HG03460 (cell line): Measurements from ENCODE around the gene LAMP1.
"Not testable (repeated sequence)": the region's sequence is repeated elsewhere in the genome, so short reads cannot be mapped to it uniquely, and the experiment has no call there.

Source experiments
- ATAC-seq: cut with Tn5 transposase; IDR thresholded peaks from one replicate; pipeline ENCODE4 v1.9.1; 2021; ENCODE audit not compliant: unreplicated experiment

The LAMP1 gene

GRCh38 chr13:113296823-113297369 is at the start of gene LAMP1:
LAMP1 (plus strand) TSS chr13:113297239; CDS start chr13:113297435, 196 bp downstream.
- ATAC-seq, result peak; percentile 70

- ATAC-seq, result no peak
Measured at GRCh38 chr13:113252516-113253095, 44.4 kb upstream of the LAMP1 start.

- not testable (repeated sequence) for ATAC-seq
Measured at GRCh38 chr13:113257908-113258307, 39.1 kb upstream of the LAMP1 start.

GRCh38 chr13:113258321-113259054 is 38.6 kb upstream of the LAMP1 start:
- no peak for ATAC-seq

- no peak for ATAC-seq
Measured at GRCh38 chr13:113260996-113261395, 36.0 kb upstream of the LAMP1 start.

GRCh38 chr13:113263016-113263415 is 34.0 kb upstream of the LAMP1 start:
- ATAC-seq, result not testable (repeated sequence)

GRCh38 chr13:113267642-113268405 is 29.2 kb upstream of the LAMP1 start:
- no peak for ATAC-seq

- ATAC-seq, result no peak
Measured at GRCh38 chr13:113272031-113272430, 25.0 kb upstream of the LAMP1 start.

GRCh38 chr13:113272701-113273181 is 24.3 kb upstream of the LAMP1 start:
- ATAC-seq, result no peak

- ATAC-seq, result no peak
Measured at GRCh38 chr13:113273321-113273720, 23.7 kb upstream of the LAMP1 start.

- ATAC-seq, result no peak
Measured at GRCh38 chr13:113273851-113274590, 23.0 kb upstream of the LAMP1 start.

GRCh38 chr13:113274721-113275120 is 22.3 kb upstream of the LAMP1 start:
- no peak for ATAC-seq

GRCh38 chr13:113275387-113275786 is 21.7 kb upstream of the LAMP1 start:
- no peak for ATAC-seq

GRCh38 chr13:113280126-113280525 is 16.9 kb upstream of the LAMP1 start:
- ATAC-seq, result no peak

- ATAC-seq, result no peak
Measured at GRCh38 chr13:113283904-113284303, 13.1 kb upstream of the LAMP1 start.

GRCh38 chr13:113288880-113289279 is 8.2 kb upstream of the LAMP1 start:
- ATAC-seq, result no peak

GRCh38 chr13:113291129-113291528 is 5.9 kb upstream of the LAMP1 start:
- ATAC-seq, result no peak

GRCh38 chr13:113292021-113292862 is 4.8 kb upstream of the LAMP1 start:
- no peak for ATAC-seq

- no peak for ATAC-seq
Measured at GRCh38 chr13:113293686-113294085, 3.4 kb upstream of the LAMP1 start.

- no peak for ATAC-seq
Measured at GRCh38 chr13:113295776-113296175, 1.3 kb upstream of the LAMP1 start.
